HCT116 (cell line): ENCODE data around the gene GSTO1. TPM values are rescaled to one million over a fixed set of nuclear protein-coding genes. Genes with fewer than 3 reads are reported as not detected.
A peak's percentile ranks its signal among the peaks of the same experiment; 100 is the strongest.

Source experiments
- ATAC-seq: fragments of 200-7000 bp; cut with Tn5 transposase; 2 replicates; pipeline ENCODE4 v1.9.1; 2020; ENCODE audit warnings: mild to moderate bottlenecking, moderate library complexity
- BruUV-seq: library from RNA; stranded (reverse); fragments of 400-500 nt; replicated peaks from 2 replicates; lab custom pipeline; 2021; lab: Mats Ljungman, UMichigan
- CTCF ChIA-PET: fragments of 300-600 bp; sonication (Branson Sonifier 250); formaldehyde crosslinking; loops from one replicate; lab custom pipeline; 2021; ENCODE audit warnings: antibody characterized with exemption; lab: Charles Lee
- POLR2A ChIA-PET: fragments of 300-600, 350-600 bp; sonication (Branson Sonifier 250); formaldehyde crosslinking; loops from one replicate; lab custom pipeline; 2021; ENCODE audit warnings: antibody characterized with exemption; lab: Charles Lee
- RAD21 ChIA-PET, 2 experiments: fragments of 300-600 bp; sonication (Branson Sonifier 250); formaldehyde crosslinking; loops; one replicate each; lab custom pipeline; 2023; ENCODE audit warnings: low total read pairs in 2 of 2; ENCODE audit not compliant: uncharacterized antibody in 2 of 2, unreplicated experiment in 2 of 2, low non-redundant PET in 1 of 2; lab: Charles Lee
- DNase-seq: peaks from one replicate; pipeline ENCODE4 v3.0.0-alpha.2; 2010; ENCODE audit warnings: low read depth, low spot score
- H2AFZ ChIP-seq: fragments of 200-600 bp; shearing (Covaris generic), sonication (generic); 2 replicates; pipeline ENCODE4 v1.6.1; 2017; ENCODE audit warnings: low read depth, mixed run types, mixed read lengths, antibody characterized with exemption, low read length; ENCODE audit not compliant: poor library complexity, severe bottlenecking
- H3K27ac ChIP-seq: 2 replicates; pipeline ENCODE4 v1.5.1; 2012; ENCODE audit warnings: low read depth, low read length
- H3K27me3 ChIP-seq: fragments of 200-600 bp; sonication (generic); 2 replicates; pipeline ENCODE4 v1.6.1; 2016; ENCODE audit warnings: mixed run types, low read length, mixed read lengths; ENCODE audit not compliant: insufficient read depth
- H3K36me3 ChIP-seq, 2 experiments: fragments of 200-500 bp in 1 of 2; fragments of 200-600 bp in 1 of 2; sonication (Bioruptor generic) in 1 of 2; sonication (generic) in 1 of 2; 2 replicates each; pipeline versions ENCODE4 v1.5.1 to v1.6.1; 2014 to 2016; ENCODE audit warnings: low read length in 2 of 2, inconsistent platforms in 1 of 2, mixed read lengths in 1 of 2, mixed run types in 1 of 2; ENCODE audit not compliant: insufficient read depth in 2 of 2, control insufficient read depth in 1 of 2
- H3K4me1 ChIP-seq, 2 experiments: fragments of 200-600 bp in 1 of 2; sonication (generic) in 1 of 2; 2 replicates each; pipeline versions ENCODE4 v1.5.1 to v1.6.1; 2012 to 2017; ENCODE audit warnings: low read length in 2 of 2, inconsistent platforms in 1 of 2, mild to moderate bottlenecking in 1 of 2, mixed read lengths in 1 of 2, mixed run types in 1 of 2, moderate library complexity in 1 of 2; ENCODE audit not compliant: insufficient read depth in 2 of 2, control insufficient read depth in 1 of 2
- H3K4me2 ChIP-seq: fragments of 200-600 bp; sonication (generic); 2 replicates; pipeline ENCODE4 v1.6.1; 2017; ENCODE audit warnings: mixed run types, low read length, mixed read lengths
- H3K4me3 ChIP-seq, 2 experiments: fragments of 200-600 bp in 1 of 2; sonication (generic) in 1 of 2; replicated peaks in 1 of 2; 2 replicates each; pipeline ENCODE4 v1.5.1; 2011 to 2016; ENCODE audit warnings: low read length in 2 of 2, control low read depth in 1 of 2, low read depth in 1 of 2, mild to moderate bottlenecking in 1 of 2, mixed read lengths in 1 of 2, mixed run types in 1 of 2
- H3K79me2 ChIP-seq: fragments of 200-600 bp; sonication (generic); 2 replicates; pipeline ENCODE4 v1.6.1; 2017; ENCODE audit warnings: mild to moderate bottlenecking, mixed run types, low read length, moderate library complexity, mixed read lengths; ENCODE audit not compliant: insufficient read depth
- H3K9ac ChIP-seq: fragments of 200-600 bp; sonication (generic); 2 replicates; pipeline ENCODE4 v1.6.1; 2016; ENCODE audit warnings: low read length, mixed read lengths
- H3K9me2 ChIP-seq: fragments of 200-600 bp; sonication (generic), shearing (Covaris generic); 2 replicates; pipeline ENCODE4 v1.6.1; 2017; ENCODE audit warnings: mixed run types, mild to moderate bottlenecking, moderate library complexity; ENCODE audit not compliant: insufficient read depth
- H3K9me3 ChIP-seq, 2 experiments: fragments of 200-500 bp in 1 of 2; fragments of 200-600 bp in 1 of 2; sonication (Bioruptor generic) in 1 of 2; sonication (generic) in 1 of 2; 2 replicates each; pipeline ENCODE4 v1.6.1; 2014 to 2017; ENCODE audit warnings: low read length in 2 of 2, mixed read lengths in 2 of 2, inconsistent platforms in 1 of 2, low read depth in 1 of 2, mild to moderate bottlenecking in 1 of 2, mixed run types in 1 of 2, moderate library complexity in 1 of 2; ENCODE audit not compliant: control insufficient read depth in 1 of 2, insufficient read depth in 1 of 2
- H4K20me1 ChIP-seq: fragments of 200-600 bp; sonication (generic), shearing (Covaris generic); 2 replicates; pipeline ENCODE4 v1.6.1; 2017; ENCODE audit warnings: mixed run types, mild to moderate bottlenecking, moderate library complexity; ENCODE audit not compliant: insufficient read depth
- CBX3 ChIP-seq: IDR thresholded peaks from 2 replicates; pipeline ENCODE4 v1.6.1; 2012; ENCODE audit warnings: low read depth
- CEBPB ChIP-seq: IDR thresholded peaks from 2 replicates; pipeline ENCODE4 v1.6.1; 2012; ENCODE audit warnings: low read depth
- EGR1 ChIP-seq: IDR thresholded peaks from 2 replicates; pipeline ENCODE4 v1.6.1; 2012; ENCODE audit warnings: low read depth
- EZH2 ChIP-seq: fragments of 200-600 bp; sonication (generic); IDR thresholded peaks from 2 replicates; pipeline ENCODE4 v1.6.1; 2017; ENCODE audit warnings: antibody characterized with exemption, mixed run types
- FOSL1 ChIP-seq: IDR thresholded peaks from 2 replicates; pipeline ENCODE4 v1.6.1; 2012; ENCODE audit warnings: low read depth
- JUND ChIP-seq: IDR thresholded peaks from 2 replicates; pipeline ENCODE4 v1.6.1; 2012
- SP1 ChIP-seq: IDR thresholded peaks from 2 replicates; pipeline ENCODE4 v1.6.1; 2012; ENCODE audit warnings: low read depth
- TCF7L2 ChIP-seq: IDR thresholded peaks from 2 replicates; pipeline ENCODE4 v1.7.0; 2011; ENCODE audit warnings: borderline replicate concordance, inconsistent platforms; ENCODE audit not compliant: insufficient read depth, insufficient read length; ENCODE audit errors: extremely low read depth
- YY1 ChIP-seq: IDR thresholded peaks from 2 replicates; pipeline ENCODE4 v1.6.1; 2011; ENCODE audit warnings: low read length, low read depth, moderate library complexity, mild to moderate bottlenecking; ENCODE audit not compliant: insufficient replicate concordance; ENCODE audit errors: extremely low read depth
- ZFX ChIP-seq: fragments of 450-650 bp; IDR thresholded peaks from 2 replicates; pipeline ENCODE4 v1.6.1; 2017
- intact Hi-C: fragments of 100-400 bp; cut with micrococcal nuclease; formaldehyde crosslinking; loops from 2 replicates; pipeline ENCODE4 v1.10.0; 2022
- total RNA-seq: library from RNA; stranded (reverse); gene quantifications from one replicate; pipeline ENCODE4 v1.2.1, GENCODE V29; 2021; ENCODE audit not compliant: unreplicated experiment
- TF ChIP-seq, protein P1 (sequence below): IDR thresholded peaks from 2 replicates; pipeline ENCODE4 v1.6.1; 2012; ENCODE audit warnings: low read depth
- TF ChIP-seq, protein P2 (sequence below): IDR thresholded peaks from 2 replicates; pipeline ENCODE4 v1.6.1; 2011; ENCODE audit warnings: mild to moderate bottlenecking, low read length, moderate library complexity; ENCODE audit not compliant: insufficient replicate concordance; ENCODE audit errors: extremely low read depth
- TF ChIP-seq, protein P3 (sequence below): IDR thresholded peaks from 2 replicates; pipeline ENCODE4 v1.6.1; 2012

Gene GSTO1
- total RNA-seq, 1 experiment from 2014 or later, result 179 TPM

DNA sequence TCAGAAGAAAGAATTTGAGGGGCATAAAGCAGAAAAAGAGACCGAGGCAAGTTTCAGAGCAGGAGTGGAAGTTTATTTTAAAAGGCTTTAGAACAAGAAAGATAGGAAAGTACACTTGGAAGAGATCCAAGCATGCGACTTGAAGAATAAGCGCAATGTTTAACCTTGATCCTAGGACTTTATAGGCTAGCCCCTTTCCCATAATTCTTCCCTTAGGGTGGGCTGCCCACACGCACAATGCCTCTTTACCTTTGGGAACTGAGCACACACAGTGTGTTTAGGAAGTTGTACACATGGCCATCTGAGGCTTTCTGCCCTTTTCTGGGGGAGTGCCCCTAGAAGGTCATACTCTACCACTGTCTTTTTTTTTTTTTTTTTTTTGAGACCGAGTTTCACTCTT is 11.2 kb upstream of the GSTO1 start:
- Histone ChIP-seq H3K79me2 (no peaks in the 10 kb centered on the region), H2AFZ (no peak overlapping the region), H3K4me2 (no peak overlapping the region), H4K20me1 (no peaks in the 10 kb centered on the region), H3K27me3 (no peaks in the 10 kb centered on the region), H3K36me3 (no peaks in the 10 kb centered on the region), H3K27ac (no peak overlapping the region), H3K4me1 (peaks cover 0 to 7% of the 10 kb centered on the region in 2 experiments; a peak in 1 of 4 replicates), H3K9ac (no peak overlapping the region), H3K4me3 (no peak overlapping the region), H3K9me2 (no peaks in the 10 kb centered on the region), H3K9me3 (peaks cover 0 to 12% of the 10 kb centered on the region in 2 experiments; a peak in 1 of 4 replicates)
- POLR2A ChIA-PET, result no interaction called here
- CTCF ChIA-PET, result no interaction called here
- DNase-seq (no peak), ATAC-seq (no peak)
- RAD21 ChIA-PET, result no interaction called here
- intact Hi-C loops, result no loop called here
- TF ChIP-seq JUND (no peak), EGR1 (no peak), SP1 (no peak), YY1 (no peak), CBX3 (no peak), CEBPB (no peak)
- no TSS peak for BruUV-seq

DNA sequence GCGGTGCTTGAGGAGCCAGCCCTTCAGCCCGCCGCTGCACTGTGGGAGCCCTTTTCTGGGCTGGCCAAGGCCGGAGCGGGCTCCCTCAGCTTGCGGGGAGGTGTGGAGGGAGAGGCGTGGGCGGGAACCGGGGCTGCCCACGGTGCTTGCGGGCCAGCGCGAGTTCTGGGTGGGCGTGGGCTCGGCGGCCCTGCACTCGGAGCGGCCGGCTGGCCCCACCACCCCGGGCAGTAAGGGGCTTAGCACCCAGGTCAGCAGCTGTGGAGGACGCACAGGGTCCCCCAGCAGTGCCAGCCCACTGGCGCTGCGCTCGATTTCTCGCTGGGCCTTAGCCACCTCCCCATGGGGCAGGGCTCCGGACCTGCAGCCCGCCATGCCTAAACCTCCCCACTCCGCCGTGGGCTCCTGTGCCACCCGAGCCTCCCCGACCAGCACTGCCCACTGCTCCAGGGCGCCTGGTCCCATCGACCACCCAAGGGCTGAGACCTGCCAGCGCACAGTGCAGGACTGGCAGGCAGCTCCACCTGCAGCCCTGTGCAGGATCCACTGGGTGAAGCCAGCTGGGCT is 9.5 kb upstream of the GSTO1 start:
- intact Hi-C loops, result no loop called here
- no TSS peak for BruUV-seq
- H4K20me1 ChIP-seq, result no peaks in the 10 kb centered on the region
- ChIA-PET POLR2A (no interaction called here), RAD21 (no interaction called here), CTCF (no interaction called here)
- no peak for DNase-seq
- H3K27me3 ChIP-seq, result no peaks in the 10 kb centered on the region
- peaks cover 0 to 7% of the 10 kb centered on the region in 2 experiments; a peak in 1 of 4 replicates for H3K4me1 ChIP-seq
- H3K4me3 ChIP-seq, result no peak overlapping the region
- no peaks in the 10 kb centered on the region for H3K9me2 ChIP-seq
- no peak overlapping the region for H2AFZ ChIP-seq
- ATAC-seq, result 0 out of 2 replicates have a peak, but pooled peaks have one; percentile 22
- peaks cover 0 to 15% of the 10 kb centered on the region in 2 experiments; a peak in 1 of 4 replicates for H3K9me3 ChIP-seq
- H3K9ac ChIP-seq, result no peak overlapping the region
- H3K79me2 ChIP-seq, result no peaks in the 10 kb centered on the region
- TF ChIP-seq EZH2, result no peak
- TF ChIP-seq, protein P1, sequence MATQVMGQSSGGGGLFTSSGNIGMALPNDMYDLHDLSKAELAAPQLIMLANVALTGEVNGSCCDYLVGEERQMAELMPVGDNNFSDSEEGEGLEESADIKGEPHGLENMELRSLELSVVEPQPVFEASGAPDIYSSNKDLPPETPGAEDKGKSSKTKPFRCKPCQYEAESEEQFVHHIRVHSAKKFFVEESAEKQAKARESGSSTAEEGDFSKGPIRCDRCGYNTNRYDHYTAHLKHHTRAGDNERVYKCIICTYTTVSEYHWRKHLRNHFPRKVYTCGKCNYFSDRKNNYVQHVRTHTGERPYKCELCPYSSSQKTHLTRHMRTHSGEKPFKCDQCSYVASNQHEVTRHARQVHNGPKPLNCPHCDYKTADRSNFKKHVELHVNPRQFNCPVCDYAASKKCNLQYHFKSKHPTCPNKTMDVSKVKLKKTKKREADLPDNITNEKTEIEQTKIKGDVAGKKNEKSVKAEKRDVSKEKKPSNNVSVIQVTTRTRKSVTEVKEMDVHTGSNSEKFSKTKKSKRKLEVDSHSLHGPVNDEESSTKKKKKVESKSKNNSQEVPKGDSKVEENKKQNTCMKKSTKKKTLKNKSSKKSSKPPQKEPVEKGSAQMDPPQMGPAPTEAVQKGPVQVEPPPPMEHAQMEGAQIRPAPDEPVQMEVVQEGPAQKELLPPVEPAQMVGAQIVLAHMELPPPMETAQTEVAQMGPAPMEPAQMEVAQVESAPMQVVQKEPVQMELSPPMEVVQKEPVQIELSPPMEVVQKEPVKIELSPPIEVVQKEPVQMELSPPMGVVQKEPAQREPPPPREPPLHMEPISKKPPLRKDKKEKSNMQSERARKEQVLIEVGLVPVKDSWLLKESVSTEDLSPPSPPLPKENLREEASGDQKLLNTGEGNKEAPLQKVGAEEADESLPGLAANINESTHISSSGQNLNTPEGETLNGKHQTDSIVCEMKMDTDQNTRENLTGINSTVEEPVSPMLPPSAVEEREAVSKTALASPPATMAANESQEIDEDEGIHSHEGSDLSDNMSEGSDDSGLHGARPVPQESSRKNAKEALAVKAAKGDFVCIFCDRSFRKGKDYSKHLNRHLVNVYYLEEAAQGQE, result no peak
- TF ChIP-seq EGR1, result no peak
- TF ChIP-seq ZFX, result no peak
- no peak for TF ChIP-seq YY1
- TF ChIP-seq FOSL1, result no peak
- TF ChIP-seq, protein P2, sequence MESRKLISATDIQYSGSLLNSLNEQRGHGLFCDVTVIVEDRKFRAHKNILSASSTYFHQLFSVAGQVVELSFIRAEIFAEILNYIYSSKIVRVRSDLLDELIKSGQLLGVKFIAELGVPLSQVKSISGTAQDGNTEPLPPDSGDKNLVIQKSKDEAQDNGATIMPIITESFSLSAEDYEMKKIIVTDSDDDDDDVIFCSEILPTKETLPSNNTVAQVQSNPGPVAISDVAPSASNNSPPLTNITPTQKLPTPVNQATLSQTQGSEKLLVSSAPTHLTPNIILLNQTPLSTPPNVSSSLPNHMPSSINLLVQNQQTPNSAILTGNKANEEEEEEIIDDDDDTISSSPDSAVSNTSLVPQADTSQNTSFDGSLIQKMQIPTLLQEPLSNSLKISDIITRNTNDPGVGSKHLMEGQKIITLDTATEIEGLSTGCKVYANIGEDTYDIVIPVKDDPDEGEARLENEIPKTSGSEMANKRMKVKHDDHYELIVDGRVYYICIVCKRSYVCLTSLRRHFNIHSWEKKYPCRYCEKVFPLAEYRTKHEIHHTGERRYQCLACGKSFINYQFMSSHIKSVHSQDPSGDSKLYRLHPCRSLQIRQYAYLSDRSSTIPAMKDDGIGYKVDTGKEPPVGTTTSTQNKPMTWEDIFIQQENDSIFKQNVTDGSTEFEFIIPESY, result no peak
- TF ChIP-seq, protein P3, sequence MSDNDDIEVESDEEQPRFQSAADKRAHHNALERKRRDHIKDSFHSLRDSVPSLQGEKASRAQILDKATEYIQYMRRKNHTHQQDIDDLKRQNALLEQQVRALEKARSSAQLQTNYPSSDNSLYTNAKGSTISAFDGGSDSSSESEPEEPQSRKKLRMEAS, result no peak
- no peak for TF ChIP-seq TCF7L2
- H3K27ac ChIP-seq, result no peak overlapping the region
- no peaks in the 10 kb centered on the region for H3K36me3 ChIP-seq
- H3K4me2 ChIP-seq, result no peak overlapping the region
